H9 (cell line): ENCODE measurements around the gene TAS2R40. TPM values are rescaled to one million over a fixed set of nuclear protein-coding genes. Genes with fewer than 3 reads are reported as not detected.

Experiments
- DNase-seq: peaks from one replicate; pipeline ENCODE4 v3.0.0-alpha.2; 2017
- H2AFZ ChIP-seq: one replicate; pipeline ENCODE4 v1.6.1; 2013; ENCODE audit warnings: mild to moderate bottlenecking, low read length, control low read depth, moderate library complexity
- H2AK5ac ChIP-seq: 2 replicates; pipeline ENCODE4 v1.6.1; 2013; ENCODE audit warnings: low read length, control low read depth, mixed read lengths; ENCODE audit not compliant: insufficient read length
- H2BK120ac ChIP-seq: one replicate; pipeline ENCODE4 v1.6.1; 2013; ENCODE audit warnings: low read depth, mild to moderate bottlenecking, low read length, control low read depth, inconsistent platforms; ENCODE audit not compliant: poor library complexity, severe bottlenecking
- H2BK12ac ChIP-seq: 2 replicates; pipeline ENCODE4 v1.6.1; 2013; ENCODE audit warnings: low read length, control low read depth, mixed read lengths, low read depth; ENCODE audit not compliant: insufficient read length
- H2BK15ac ChIP-seq: 2 replicates; pipeline ENCODE4 v1.6.1; 2013; ENCODE audit warnings: low read depth, low read length, control low read depth
- H2BK20ac ChIP-seq: one replicate; pipeline ENCODE4 v1.6.1; 2013; ENCODE audit warnings: low read depth, mild to moderate bottlenecking, low read length, control low read depth, inconsistent platforms; ENCODE audit not compliant: poor library complexity, severe bottlenecking
- H2BK5ac ChIP-seq: 2 replicates; pipeline ENCODE4 v1.6.1; 2013; ENCODE audit warnings: low read length, control low read depth, mixed read lengths; ENCODE audit not compliant: insufficient read length
- H3K14ac ChIP-seq: 2 replicates; pipeline ENCODE4 v1.6.1; 2013; ENCODE audit warnings: low read length, control low read depth; ENCODE audit not compliant: insufficient read depth
- H3K18ac ChIP-seq: 2 replicates; pipeline ENCODE4 v1.6.1; 2013; ENCODE audit warnings: low read depth, mild to moderate bottlenecking, mixed read lengths, low read length, control low read depth; ENCODE audit not compliant: insufficient read length
- H3K23ac ChIP-seq: 2 replicates; pipeline ENCODE4 v1.6.1; 2013; ENCODE audit warnings: low read length, control low read depth, mixed read lengths, low read depth; ENCODE audit not compliant: insufficient read length
- H3K23me2 ChIP-seq: 2 replicates; pipeline ENCODE4 v1.6.1; 2013; ENCODE audit warnings: low read depth, mild to moderate bottlenecking, mixed read lengths, low read length, control low read depth; ENCODE audit not compliant: insufficient read length, poor library complexity, severe bottlenecking
- H3K27ac ChIP-seq: 2 replicates; pipeline ENCODE4 v1.5.1; 2013; ENCODE audit warnings: low read length, control low read depth, mixed read lengths, low read depth; ENCODE audit not compliant: insufficient read length
- H3K27me3 ChIP-seq: 2 replicates; pipeline ENCODE4 v1.6.1; 2013; ENCODE audit warnings: low read length, control low read depth, inconsistent platforms; ENCODE audit not compliant: insufficient read depth
- H3K4ac ChIP-seq: 2 replicates; pipeline ENCODE4 v1.6.1; 2013; ENCODE audit warnings: low read depth, mild to moderate bottlenecking, control low read depth, inconsistent platforms, low read length, moderate library complexity
- H3K4me1 ChIP-seq: 2 replicates; pipeline ENCODE4 v1.6.1; 2013; ENCODE audit warnings: low read length, control low read depth, inconsistent platforms; ENCODE audit not compliant: insufficient read depth
- H3K4me2 ChIP-seq: 2 replicates; pipeline ENCODE4 v1.6.1; 2013; ENCODE audit warnings: low read length, control low read depth, mixed read lengths; ENCODE audit not compliant: insufficient read length, insufficient read depth
- H3K56ac ChIP-seq: 2 replicates; pipeline ENCODE4 v1.6.1; 2013; ENCODE audit warnings: low read depth, mild to moderate bottlenecking, mixed read lengths, low read length, control low read depth; ENCODE audit not compliant: insufficient read length
- H3K79me1 ChIP-seq: 2 replicates; pipeline ENCODE4 v1.6.1; 2013; ENCODE audit warnings: low read depth, mild to moderate bottlenecking, moderate library complexity, low read length, control low read depth, inconsistent platforms; ENCODE audit not compliant: insufficient read depth, poor library complexity, severe bottlenecking
- H3K79me2 ChIP-seq: 2 replicates; pipeline ENCODE4 v1.6.1; 2013; ENCODE audit warnings: low read length, control low read depth, inconsistent platforms; ENCODE audit not compliant: insufficient read depth
- H3K9ac ChIP-seq: 2 replicates; pipeline ENCODE4 v1.6.1; 2013; ENCODE audit warnings: low read length, control low read depth, mixed read lengths; ENCODE audit not compliant: insufficient read length; ENCODE audit errors: extremely low read depth
- H3K9me3 ChIP-seq: one replicate; pipeline ENCODE4 v1.6.1; 2013; ENCODE audit warnings: low read depth, low read length, inconsistent platforms; ENCODE audit not compliant: control insufficient read depth
- H3T11ph ChIP-seq: one replicate; pipeline ENCODE4 v1.6.1; 2013; ENCODE audit warnings: mild to moderate bottlenecking, low read length, control low read depth, inconsistent platforms
- H4K20me1 ChIP-seq: one replicate; pipeline ENCODE4 v1.6.1; 2013; ENCODE audit not compliant: control insufficient read depth, insufficient read length, insufficient read depth
- H4K5ac ChIP-seq: 2 replicates; pipeline ENCODE4 v1.6.1; 2013; ENCODE audit warnings: low read depth, mild to moderate bottlenecking, mixed read lengths, low read length, control low read depth; ENCODE audit not compliant: insufficient read length
- H4K8ac ChIP-seq: replicated peaks from 2 replicates; pipeline ENCODE4 v1.6.1; 2013; ENCODE audit warnings: low read length, control low read depth, mixed read lengths, low read depth; ENCODE audit not compliant: insufficient read length
- H4K91ac ChIP-seq: 2 replicates; pipeline ENCODE4 v1.6.1; 2013; ENCODE audit warnings: low read depth, mild to moderate bottlenecking, moderate library complexity, mixed read lengths, low read length, control low read depth; ENCODE audit not compliant: insufficient read length
- H3K27ac Mint-ChIP-seq, 3 experiments: 2 replicates in 2 of 3; 3 replicates in 1 of 3; pipeline ENCODE4 v1.8.0; 2020 to 2021; ENCODE audit warnings: mixed read lengths in 3 of 3, mild to moderate bottlenecking in 1 of 3, moderate library complexity in 1 of 3
- H3K27me3 Mint-ChIP-seq: 2 replicates; pipeline ENCODE4 v1.8.0; 2021; ENCODE audit warnings: low read depth, mild to moderate bottlenecking, moderate library complexity, mixed read lengths
- H3K36me3 Mint-ChIP-seq, 3 experiments: 2 replicates in 2 of 3; 3 replicates in 1 of 3; pipeline ENCODE4 v1.8.0; 2020 to 2021; ENCODE audit warnings: low read depth in 3 of 3, mixed read lengths in 3 of 3; ENCODE audit not compliant: insufficient read depth in 1 of 3
- H3K4me1 Mint-ChIP-seq, 2 experiments: 2 replicates each; pipeline ENCODE4 v1.8.0; 2020; ENCODE audit warnings: mixed read lengths in 2 of 2
- H3K4me3 Mint-ChIP-seq, 2 experiments: 2 replicates in 1 of 2; 3 replicates in 1 of 2; pipeline ENCODE4 v1.8.0; 2020 to 2021; ENCODE audit warnings: mild to moderate bottlenecking in 2 of 2, mixed read lengths in 2 of 2, moderate library complexity in 1 of 2
- H3K9me3 Mint-ChIP-seq, 2 experiments: 2 replicates in 1 of 2; 3 replicates in 1 of 2; pipeline ENCODE4 v1.8.0; 2020; ENCODE audit warnings: mild to moderate bottlenecking in 2 of 2, mixed read lengths in 2 of 2, moderate library complexity in 1 of 2
- WGBS: extraction: QIAGEN DNeasy Blood & Tissue Kit; methylation state at CpG from one replicate; pipeline ENCODE4 v1.1.7; 2013; ENCODE audit warnings: missing lambda C conversion rate, low lambda C conversion rate, mixed read lengths; ENCODE audit not compliant: insufficient read length; ENCODE audit errors: extremely low coverage; 5-methylcytosine and 5-hydroxymethylcytosine counted together
- total RNA-seq: library from RNA; stranded (reverse); gene quantifications from 2 replicates; pipeline ENCODE4 v1.2.1, GENCODE V29; 2021
- TF ChIP-seq, protein P1 (sequence below): fragments of 200-600 bp; sonication (generic); conservative IDR thresholded peaks from 3 replicates; pipeline ENCODE4 v1.8.0; 2021; ENCODE audit warnings: antibody characterized with exemption, mild to moderate bottlenecking

TAS2R40 gene
- total RNA-seq, 1 experiment from 2014 or later, result not detected

DNA sequence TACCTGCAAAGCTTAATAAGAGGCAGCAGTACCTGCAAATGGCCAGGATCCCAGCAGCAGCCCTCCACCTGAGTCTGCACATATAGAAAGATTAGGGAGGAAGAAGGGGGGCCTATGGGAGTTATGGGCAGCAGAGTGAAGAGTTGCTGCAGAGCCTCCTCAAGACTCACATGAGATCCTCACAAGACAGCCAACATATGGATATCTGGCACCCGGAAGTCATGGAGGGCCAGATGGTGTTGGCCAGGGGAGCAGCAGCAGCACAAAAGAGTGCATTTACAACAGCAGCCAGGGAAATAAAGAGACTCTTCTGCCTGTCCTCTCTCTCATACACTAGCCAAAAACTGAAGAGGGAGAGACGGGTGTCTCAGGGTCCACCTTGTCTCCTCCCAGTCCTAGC, 4.0 kb upstream of the TAS2R40 start:
- Mint-ChIP-seq H3K27ac (no peak overlapping the region), H3K36me3 (no peaks in the 10 kb centered on the region), H3K9me3 (peaks cover 0 to 5% of the 10 kb centered on the region in 2 experiments; a peak in 1 of 5 replicates), H3K4me3 (no peak overlapping the region), H3K4me1 (no peaks in the 10 kb centered on the region), H3K27me3 (peaks cover 9% of the 10 kb centered on the region; the same call in 1 of the 2 replicates)
- DNase-seq, result no peak
- Histone ChIP-seq H2BK120ac (no peak overlapping the region), H2BK5ac (no peak overlapping the region), H3K18ac (no peak overlapping the region), H3K4me2 (no peak overlapping the region), H4K5ac (no peak overlapping the region), H4K91ac (no peak overlapping the region), H3K4ac (no peak overlapping the region), H3K14ac (no peak overlapping the region), H3K79me2 (no peaks in the 10 kb centered on the region), H3K27me3 (no peaks in the 10 kb centered on the region), H2BK15ac (no peak overlapping the region), H3K4me1 (no peaks in the 10 kb centered on the region), H4K8ac (no peak overlapping the region), H3K9ac (no peak overlapping the region), H3K27ac (no peak overlapping the region), H2AK5ac (no peak overlapping the region), H2BK20ac (no peak overlapping the region), H2AFZ (no peak overlapping the region), H3K56ac (no peak overlapping the region), H3K9me3 (no peaks in the 10 kb centered on the region), H3K23ac (no peak overlapping the region), H3K23me2 (no peaks in the 10 kb centered on the region), H3T11ph (no peak overlapping the region), H2BK12ac (no peak overlapping the region), H4K20me1 (no peaks in the 10 kb centered on the region), H3K79me1 (no peaks in the 10 kb centered on the region)
- no CpG with 5 or more reads among the region's 2 CpGs for WGBS
- TF ChIP-seq, protein P1, sequence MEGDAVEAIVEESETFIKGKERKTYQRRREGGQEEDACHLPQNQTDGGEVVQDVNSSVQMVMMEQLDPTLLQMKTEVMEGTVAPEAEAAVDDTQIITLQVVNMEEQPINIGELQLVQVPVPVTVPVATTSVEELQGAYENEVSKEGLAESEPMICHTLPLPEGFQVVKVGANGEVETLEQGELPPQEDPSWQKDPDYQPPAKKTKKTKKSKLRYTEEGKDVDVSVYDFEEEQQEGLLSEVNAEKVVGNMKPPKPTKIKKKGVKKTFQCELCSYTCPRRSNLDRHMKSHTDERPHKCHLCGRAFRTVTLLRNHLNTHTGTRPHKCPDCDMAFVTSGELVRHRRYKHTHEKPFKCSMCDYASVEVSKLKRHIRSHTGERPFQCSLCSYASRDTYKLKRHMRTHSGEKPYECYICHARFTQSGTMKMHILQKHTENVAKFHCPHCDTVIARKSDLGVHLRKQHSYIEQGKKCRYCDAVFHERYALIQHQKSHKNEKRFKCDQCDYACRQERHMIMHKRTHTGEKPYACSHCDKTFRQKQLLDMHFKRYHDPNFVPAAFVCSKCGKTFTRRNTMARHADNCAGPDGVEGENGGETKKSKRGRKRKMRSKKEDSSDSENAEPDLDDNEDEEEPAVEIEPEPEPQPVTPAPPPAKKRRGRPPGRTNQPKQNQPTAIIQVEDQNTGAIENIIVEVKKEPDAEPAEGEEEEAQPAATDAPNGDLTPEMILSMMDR, result no peak
